HEK293 (cell line): ENCODE data around the gene HOXB4.
A peak's percentile ranks its signal among the peaks of the same experiment; 100 is the strongest.

Experiments
- FEZF1 ChIP-seq: fragments of 450-650 bp; formaldehyde crosslinking; IDR thresholded peaks from 2 replicates; pipeline ENCODE4 v1.5.1; 2016; ENCODE audit warnings: missing biosample characterization, missing genetic modification characterization
- GFI1B ChIP-seq: fragments of 450-650 bp; formaldehyde crosslinking; IDR thresholded peaks from 2 replicates; pipeline ENCODE4 v1.5.1; 2016; ENCODE audit warnings: missing biosample characterization, missing genetic modification characterization
- MZF1 ChIP-seq: fragments of 450-650 bp; formaldehyde crosslinking; IDR thresholded peaks from 2 replicates; pipeline ENCODE4 v1.5.1; 2017; ENCODE audit warnings: missing biosample characterization, missing genetic modification characterization, borderline replicate concordance
- REST ChIP-seq: fragments of 450-650 bp; formaldehyde crosslinking; IDR thresholded peaks from 2 replicates; pipeline ENCODE4 v1.5.1; 2016; ENCODE audit warnings: missing biosample characterization, missing genetic modification characterization
- SETDB1 ChIP-seq: IDR thresholded peaks from one replicate; pipeline ENCODE4 v1.6.1; 2017; ENCODE audit warnings: mild to moderate bottlenecking, low read length, moderate library complexity, mixed read lengths; ENCODE audit not compliant: insufficient read length
- SP2 ChIP-seq: fragments of 450-650 bp; formaldehyde crosslinking; IDR thresholded peaks from 2 replicates; pipeline ENCODE4 v1.5.1; 2016; ENCODE audit warnings: missing biosample characterization, missing genetic modification characterization
- ZNF112 ChIP-seq: fragments of 450-650 bp; formaldehyde crosslinking; IDR thresholded peaks from 2 replicates; pipeline ENCODE4 v1.5.0; 2017; ENCODE audit warnings: missing biosample characterization, missing genetic modification characterization
- ZNF184 ChIP-seq: fragments of 450-650 bp; IDR thresholded peaks from 2 replicates; pipeline ENCODE4 v1.5.1; 2018; ENCODE audit warnings: missing biosample characterization, mild to moderate bottlenecking, missing genetic modification characterization
- ZNF350 ChIP-seq: fragments of 450-650 bp; formaldehyde crosslinking; IDR thresholded peaks from 2 replicates; pipeline ENCODE4 v1.5.0; 2017; ENCODE audit warnings: missing biosample characterization, mild to moderate bottlenecking, missing genetic modification characterization
- ZNF398 ChIP-seq: fragments of 450-650 bp; formaldehyde crosslinking; IDR thresholded peaks from 2 replicates; pipeline ENCODE4 v1.5.1; 2017; ENCODE audit warnings: missing biosample characterization, missing genetic modification characterization
- ZNF473 ChIP-seq: fragments of 450-650 bp; formaldehyde crosslinking; IDR thresholded peaks from 2 replicates; pipeline ENCODE4 v1.5.1; 2017; ENCODE audit warnings: missing biosample characterization, missing genetic modification characterization
- ZNF623 ChIP-seq: fragments of 450-650 bp; formaldehyde crosslinking; IDR thresholded peaks from 2 replicates; pipeline ENCODE4 v1.5.1; 2016; ENCODE audit warnings: missing biosample characterization, missing genetic modification characterization
- ZNF837 ChIP-seq: fragments of 450-650 bp; formaldehyde crosslinking; IDR thresholded peaks from 2 replicates; pipeline ENCODE4 v1.5.1; 2016; ENCODE audit warnings: missing biosample characterization, missing genetic modification characterization
- ZSCAN30 ChIP-seq: fragments of 450-650 bp; IDR thresholded peaks from 2 replicates; pipeline ENCODE4 v1.5.1; 2018; ENCODE audit warnings: missing biosample characterization, mild to moderate bottlenecking, missing genetic modification characterization, moderate library complexity
- TF ChIP-seq, protein P1 (sequence below): fragments of 450-650 bp; IDR thresholded peaks from 2 replicates; pipeline ENCODE4 v1.5.1; 2018; ENCODE audit warnings: missing biosample characterization, mild to moderate bottlenecking, missing genetic modification characterization
- TF ChIP-seq, protein P2 (sequence below): fragments of 450-650 bp; formaldehyde crosslinking; IDR thresholded peaks from 2 replicates; pipeline ENCODE4 v1.5.1; 2017; ENCODE audit warnings: missing biosample characterization, missing genetic modification characterization
- TF ChIP-seq, protein P3 (sequence below): fragments of 450-650 bp; formaldehyde crosslinking; IDR thresholded peaks from 2 replicates; pipeline ENCODE4 v1.5.1; 2016; ENCODE audit warnings: missing biosample characterization, missing genetic modification characterization
- TF ChIP-seq, protein P4 (sequence below): fragments of 450-650 bp; formaldehyde crosslinking; IDR thresholded peaks from 2 replicates; pipeline ENCODE4 v1.5.1; 2016; ENCODE audit warnings: missing biosample characterization, missing genetic modification characterization

The HOXB4 gene

DNA sequence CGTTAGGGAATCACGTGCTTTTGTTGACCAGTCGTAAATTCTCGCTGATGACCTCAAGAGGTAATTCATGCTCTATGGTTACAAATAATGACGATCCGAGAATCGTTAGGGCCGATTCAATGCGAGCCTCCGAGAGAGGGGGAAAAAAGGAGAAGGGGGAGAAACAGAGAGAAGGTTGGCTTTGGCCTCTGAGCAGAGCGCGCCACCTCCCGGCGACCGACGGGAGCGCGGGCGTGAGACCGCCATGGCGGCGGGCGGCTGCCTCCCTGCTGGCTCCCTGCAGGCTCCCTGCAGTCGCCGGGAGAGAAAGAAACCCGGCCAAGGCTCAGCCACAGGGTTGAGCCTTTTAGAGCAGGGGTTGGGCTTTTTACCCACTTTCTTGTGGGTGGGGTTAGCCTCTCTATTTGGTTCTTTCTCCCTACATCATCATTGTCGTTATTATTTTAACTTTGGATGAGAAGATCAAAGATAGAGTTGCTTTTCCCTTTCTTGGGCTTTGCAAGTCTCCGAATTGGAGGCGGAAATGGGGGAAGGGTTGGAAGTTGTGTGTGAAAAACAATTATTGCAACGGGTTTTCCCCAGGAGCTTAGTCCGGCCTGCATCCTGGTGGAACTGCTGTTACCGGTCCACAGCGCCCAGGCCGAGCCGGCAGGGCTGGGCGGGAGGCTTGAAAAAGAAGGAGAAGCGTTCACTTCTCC is 15.8 kb upstream of the HOXB4 start (continued):
- peak; percentile 25; the same call in 1 of the 2 replicates for TF ChIP-seq REST (tag by site-specific recombination)
- TF ChIP-seq ZNF398 = peak; percentile 96
- TF ChIP-seq ZNF184 (tag by site-specific recombination) = peak; percentile 59; the same call in 1 of the 2 replicates
- TF ChIP-seq, protein P1, sequence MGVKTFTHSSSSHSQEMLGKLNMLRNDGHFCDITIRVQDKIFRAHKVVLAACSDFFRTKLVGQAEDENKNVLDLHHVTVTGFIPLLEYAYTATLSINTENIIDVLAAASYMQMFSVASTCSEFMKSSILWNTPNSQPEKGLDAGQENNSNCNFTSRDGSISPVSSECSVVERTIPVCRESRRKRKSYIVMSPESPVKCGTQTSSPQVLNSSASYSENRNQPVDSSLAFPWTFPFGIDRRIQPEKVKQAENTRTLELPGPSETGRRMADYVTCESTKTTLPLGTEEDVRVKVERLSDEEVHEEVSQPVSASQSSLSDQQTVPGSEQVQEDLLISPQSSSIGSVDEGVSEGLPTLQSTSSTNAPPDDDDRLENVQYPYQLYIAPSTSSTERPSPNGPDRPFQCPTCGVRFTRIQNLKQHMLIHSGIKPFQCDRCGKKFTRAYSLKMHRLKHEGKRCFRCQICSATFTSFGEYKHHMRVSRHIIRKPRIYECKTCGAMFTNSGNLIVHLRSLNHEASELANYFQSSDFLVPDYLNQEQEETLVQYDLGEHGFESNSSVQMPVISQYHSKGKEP (tag by site-specific recombination) = peak; percentile 78
- TF ChIP-seq, protein P2, sequence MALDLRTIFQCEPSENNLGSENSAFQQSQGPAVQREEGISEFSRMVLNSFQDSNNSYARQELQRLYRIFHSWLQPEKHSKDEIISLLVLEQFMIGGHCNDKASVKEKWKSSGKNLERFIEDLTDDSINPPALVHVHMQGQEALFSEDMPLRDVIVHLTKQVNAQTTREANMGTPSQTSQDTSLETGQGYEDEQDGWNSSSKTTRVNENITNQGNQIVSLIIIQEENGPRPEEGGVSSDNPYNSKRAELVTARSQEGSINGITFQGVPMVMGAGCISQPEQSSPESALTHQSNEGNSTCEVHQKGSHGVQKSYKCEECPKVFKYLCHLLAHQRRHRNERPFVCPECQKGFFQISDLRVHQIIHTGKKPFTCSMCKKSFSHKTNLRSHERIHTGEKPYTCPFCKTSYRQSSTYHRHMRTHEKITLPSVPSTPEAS (tag by site-specific recombination) = no peak; the same call in 1 of the 2 replicates
- no peak for TF ChIP-seq GFI1B (tag by site-specific recombination)
- TF ChIP-seq, protein P3, sequence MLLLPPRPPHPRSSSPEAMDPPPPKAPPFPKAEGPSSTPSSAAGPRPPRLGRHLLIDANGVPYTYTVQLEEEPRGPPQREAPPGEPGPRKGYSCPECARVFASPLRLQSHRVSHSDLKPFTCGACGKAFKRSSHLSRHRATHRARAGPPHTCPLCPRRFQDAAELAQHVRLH (tag by site-specific recombination) = peak; percentile 75
- no peak for TF ChIP-seq ZNF350 (tag by site-specific recombination)
- TF ChIP-seq ZNF473 (tag by site-specific recombination) = no peak
- TF ChIP-seq ZSCAN30 = peak; percentile 88; the same call in 1 of the 2 replicates
- TF ChIP-seq, protein P4, sequence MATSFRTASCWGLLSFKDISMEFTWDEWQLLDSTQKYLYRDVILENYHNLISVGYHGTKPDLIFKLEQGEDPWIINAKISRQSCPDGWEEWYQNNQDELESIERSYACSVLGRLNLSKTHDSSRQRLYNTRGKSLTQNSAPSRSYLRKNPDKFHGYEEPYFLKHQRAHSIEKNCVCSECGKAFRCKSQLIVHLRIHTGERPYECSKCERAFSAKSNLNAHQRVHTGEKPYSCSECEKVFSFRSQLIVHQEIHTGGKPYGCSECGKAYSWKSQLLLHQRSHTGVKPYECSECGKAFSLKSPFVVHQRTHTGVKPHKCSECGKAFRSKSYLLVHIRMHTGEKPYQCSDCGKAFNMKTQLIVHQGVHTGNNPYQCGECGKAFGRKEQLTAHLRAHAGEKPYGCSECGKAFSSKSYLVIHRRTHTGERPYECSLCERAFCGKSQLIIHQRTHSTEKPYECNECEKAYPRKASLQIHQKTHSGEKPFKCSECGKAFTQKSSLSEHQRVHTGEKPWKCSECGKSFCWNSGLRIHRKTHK (tag by site-specific recombination) = no peak
- TF ChIP-seq SP2 (tag by site-specific recombination) = no peak
- TF ChIP-seq FEZF1 (tag by site-specific recombination) = peak; percentile 3; the same call in 1 of the 2 replicates
- TF ChIP-seq ZNF837 (tag by site-specific recombination) = no peak
- peak; percentile 5; the same call in 1 of the 2 replicates for TF ChIP-seq MZF1
- no peak for TF ChIP-seq SETDB1
- no peak for TF ChIP-seq ZNF112 (tag by site-specific recombination)
- TF ChIP-seq ZNF623 (tag by site-specific recombination) = no peak
